ENCODE results near the gene RBFOX2.

RBFOX2 gene

GRCh38 chr22:35754761-35755160, 273.9 kb downstream of the RBFOX2 start:
- Histone ChIP-seq H3K4me3 (no peak overlapping the region), H3K36me3 (peaks cover 12 to 41% (median 23%) of the 10 kb centered on the region in 3 donors), H3K27me3 (no peaks in the 10 kb centered on the region), H3K9me3 (no peaks in the 10 kb centered on the region), H3K27ac (no peak overlapping the region), H3K4me1 (no peaks in the 10 kb centered on the region)
- intact Hi-C loops (cut with DNase I; ENCODE audit: low total_unique reads) = no loop called here
- DNase-seq = no peak
- TF ChIP-seq CTCF (IDR thresholded peaks at IDR 0.05) = no peak

DNA sequence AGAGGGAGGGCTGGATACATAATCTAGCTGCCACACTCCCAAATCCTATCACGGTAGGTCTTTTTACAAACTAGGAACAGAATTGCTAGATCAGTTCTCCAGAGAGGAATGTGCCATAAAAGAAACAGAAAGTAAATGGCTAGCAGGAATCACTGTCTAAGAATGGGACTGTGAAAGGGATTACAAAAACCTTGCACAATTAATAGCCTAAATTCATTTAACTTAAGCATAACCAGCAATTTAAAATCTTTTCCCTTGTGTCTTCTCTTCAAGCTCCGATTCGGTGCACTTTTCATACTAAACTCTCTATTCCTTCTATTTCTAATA, 275.8 kb downstream of the RBFOX2 start:
- no peak for DNase-seq
- TF ChIP-seq CTCF (IDR thresholded peaks at IDR 0.05) = no peak
- intact Hi-C loops (cut with DNase I; ENCODE audit: low total_unique reads) = no loop called here
- no peak overlapping the region for H3K27ac ChIP-seq
- no peaks in the 10 kb centered on the region for H3K27me3 ChIP-seq
- H3K4me3 ChIP-seq = no peak overlapping the region
- no peaks in the 10 kb centered on the region for H3K4me1 ChIP-seq
- no peaks in the 10 kb centered on the region for H3K9me3 ChIP-seq
- H3K36me3 ChIP-seq = peaks cover 0 to 22% (median 11%) of the 10 kb centered on the region in 3 donors

GRCh38 chr22:35752006-35752862, 276.4 kb downstream of the RBFOX2 start:
- DNase-seq = no peak
- Histone ChIP-seq H3K27ac (no peak overlapping the region), H3K4me1 (no peaks in the 10 kb centered on the region), H3K9me3 (no peaks in the 10 kb centered on the region), H3K36me3 (peaks cover 0 to 17% (median 11%) of the 10 kb centered on the region in 3 donors), H3K4me3 (no peak overlapping the region), H3K27me3 (no peaks in the 10 kb centered on the region)
- intact Hi-C loops (cut with DNase I; ENCODE audit: low total_unique reads) = no loop called here
- TF ChIP-seq CTCF (IDR thresholded peaks at IDR 0.05) = no peak

DNA sequence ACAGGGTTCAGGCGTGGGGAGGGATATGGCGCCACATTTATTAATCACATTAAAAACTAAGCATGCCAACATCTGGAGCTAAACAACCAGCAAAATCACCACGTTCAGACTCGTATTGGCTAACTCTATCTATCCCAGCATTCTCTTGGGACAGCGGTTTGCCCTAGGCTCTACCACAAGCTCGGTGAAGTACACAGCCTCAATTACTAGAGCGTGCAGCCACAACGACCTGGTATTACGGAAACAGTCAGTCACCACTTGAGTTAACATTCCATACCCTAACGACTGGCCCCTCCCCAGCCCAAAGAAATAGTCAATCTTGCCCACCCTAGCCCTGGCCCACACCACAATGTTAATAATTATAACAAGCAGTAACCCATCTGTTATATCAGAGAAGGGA, 278.8 kb downstream of the RBFOX2 start:
- intact Hi-C loops (cut with DNase I; ENCODE audit: low total_unique reads) = no loop called here
- Histone ChIP-seq H3K36me3 (peaks cover 9 to 26% (median 19%) of the 10 kb centered on the region in 3 donors), H3K27me3 (no peaks in the 10 kb centered on the region)

DNA sequence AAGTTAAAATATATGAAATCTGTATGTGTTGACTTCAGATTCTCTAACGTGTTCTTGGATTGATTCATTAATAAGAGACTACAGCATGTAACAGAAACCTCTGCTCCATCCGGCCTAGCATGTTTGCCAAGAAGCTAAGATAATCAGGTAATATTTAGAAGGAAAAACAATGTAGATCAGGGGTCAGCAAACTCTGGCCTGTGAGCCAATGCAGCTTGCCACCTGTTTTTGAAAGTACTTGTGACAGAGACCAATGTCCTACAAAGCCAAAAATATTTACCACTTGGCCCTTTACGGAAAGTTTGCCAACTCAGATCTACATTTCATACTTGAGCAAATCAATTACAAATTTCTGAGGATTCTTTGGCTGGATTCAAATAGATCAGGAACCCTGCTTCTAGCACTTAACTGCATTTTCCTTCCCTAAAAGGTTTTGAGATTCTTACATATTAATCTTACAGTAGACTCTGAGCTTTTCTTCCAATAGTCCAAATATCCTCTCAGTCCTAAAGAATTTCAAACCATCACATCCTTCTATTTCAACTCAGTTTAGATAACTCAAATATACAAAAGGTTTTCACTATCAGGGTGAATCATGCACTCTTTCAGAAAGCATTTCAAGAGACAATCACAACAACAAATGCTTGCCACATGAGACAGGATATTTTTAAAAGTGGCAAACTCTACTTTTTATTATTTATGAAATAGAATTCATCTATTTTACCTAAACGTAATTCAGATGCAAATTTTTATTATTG, 281.5 kb downstream of the RBFOX2 start:
- Histone ChIP-seq H3K4me1 (no peaks in the 10 kb centered on the region), H3K27ac (no peak overlapping the region), H3K36me3 (peaks cover 20 to 48% (median 40%) of the 10 kb centered on the region in 3 donors), H3K9me3 (no peaks in the 10 kb centered on the region), H3K27me3 (no peaks in the 10 kb centered on the region), H3K4me3 (no peak overlapping the region)
- intact Hi-C loops (cut with DNase I; ENCODE audit: low total_unique reads) = no loop called here
- no peak for TF ChIP-seq CTCF (IDR thresholded peaks at IDR 0.05)
- no peak for DNase-seq

More for the DNA sequence above, 278.8 kb downstream of the RBFOX2 start:
- H3K4me1 ChIP-seq = no peaks in the 10 kb centered on the region
- no peaks in the 10 kb centered on the region for H3K9me3 ChIP-seq
- H3K4me3 ChIP-seq = no peak overlapping the region
- no peak for DNase-seq
- no peak overlapping the region for H3K27ac ChIP-seq
- no peak for TF ChIP-seq CTCF (IDR thresholded peaks at IDR 0.05)
